Transverse colon (tissue), 4 donors: ENCODE measurements around the gene C6orf141. TPM values are rescaled to one million over a fixed set of nuclear protein-coding genes. Genes with fewer than 3 reads are reported as not detected.

Source experiments
- total RNA-seq, 4 donors: library from RNA; depleted of rRNA; stranded (reverse); fragments of >200 nt; gene quantifications; one replicate each; pipeline ENCODE4 v1.1.0, GENCODE V29; 2016

Gene C6orf141
- total RNA-seq, 4 donors from 2014 or later, result 10.0 to 21.7 (median 17.5) TPM

Other genes with a start within 250 kb of the C6orf141 start
- 10 to 100 TPM in 2 of 4 donors, 1 to 10 TPM in 2; 8.4 to 31.1 (median 16.5) TPM for gene MMUT, start 87.4 kb upstream of the C6orf141 start, total RNA-seq
- 1 to 10 TPM in 3 of 4 donors, not detected in 1; 1.7 to 3.0 (median 2.9) TPM for gene CENPQ, start 87.3 kb upstream of the C6orf141 start, total RNA-seq
- not detected for gene GLYATL3, start 50.7 kb upstream of the C6orf141 start, total RNA-seq
- under 1 TPM in 1 of 4 donors, not detected in 3; 0.64 TPM for gene RHAG, start 86.2 kb downstream of the C6orf141 start, total RNA-seq
- gene CRISP2, start 162.9 kb downstream of the C6orf141 start, total RNA-seq, result not detected
- gene CRISP3, start 193.7 kb downstream of the C6orf141 start, total RNA-seq, result not detected
- gene PGK2, start 236.6 kb downstream of the C6orf141 start, total RNA-seq, result not detected